Upper lobe of left lung (tissue), 4 donors: ENCODE data around the gene PLIN1.

Experiments
- POLR2AphosphoS5 ChIP-seq, 2 donors: sonication (generic); formaldehyde crosslinking; IDR thresholded peaks; one replicate each; pipeline ENCODE4 v1.5.1; 2017; ENCODE audit warnings: antibody characterized with exemption in 2 of 2
- TF ChIP-seq, protein P1 (sequence below), 6 experiments: fragments of 450-650 bp in 4 of 6; fragments of 200-600 bp in 2 of 6; sonication (generic) in 2 of 6; IDR thresholded peaks; one replicate each; pipeline ENCODE4 v1.5.1; 2016 to 2019; ENCODE audit warnings: antibody characterized with exemption in 6 of 6

- TF ChIP-seq, protein P1, sequence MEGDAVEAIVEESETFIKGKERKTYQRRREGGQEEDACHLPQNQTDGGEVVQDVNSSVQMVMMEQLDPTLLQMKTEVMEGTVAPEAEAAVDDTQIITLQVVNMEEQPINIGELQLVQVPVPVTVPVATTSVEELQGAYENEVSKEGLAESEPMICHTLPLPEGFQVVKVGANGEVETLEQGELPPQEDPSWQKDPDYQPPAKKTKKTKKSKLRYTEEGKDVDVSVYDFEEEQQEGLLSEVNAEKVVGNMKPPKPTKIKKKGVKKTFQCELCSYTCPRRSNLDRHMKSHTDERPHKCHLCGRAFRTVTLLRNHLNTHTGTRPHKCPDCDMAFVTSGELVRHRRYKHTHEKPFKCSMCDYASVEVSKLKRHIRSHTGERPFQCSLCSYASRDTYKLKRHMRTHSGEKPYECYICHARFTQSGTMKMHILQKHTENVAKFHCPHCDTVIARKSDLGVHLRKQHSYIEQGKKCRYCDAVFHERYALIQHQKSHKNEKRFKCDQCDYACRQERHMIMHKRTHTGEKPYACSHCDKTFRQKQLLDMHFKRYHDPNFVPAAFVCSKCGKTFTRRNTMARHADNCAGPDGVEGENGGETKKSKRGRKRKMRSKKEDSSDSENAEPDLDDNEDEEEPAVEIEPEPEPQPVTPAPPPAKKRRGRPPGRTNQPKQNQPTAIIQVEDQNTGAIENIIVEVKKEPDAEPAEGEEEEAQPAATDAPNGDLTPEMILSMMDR (IDR thresholded peaks at IDR 0.05), result no peak
- no peak for TF ChIP-seq POLR2AphosphoS5 (IDR thresholded peaks at IDR 0.05)
These were observed 24.0 kb downstream of the PLIN1 start, which contains the start of gene KIF7 for GRCh38 chr15:89654847-89655805.
